Caco-2 (cell line): ENCODE results near the gene TRIM66. TPM values are rescaled to one million over a fixed set of nuclear protein-coding genes. Genes with fewer than 3 reads are reported as not detected.

ENCODE experiments used
- BruUV-seq: library from RNA; stranded (reverse); fragments of 400-500 nt; replicated peaks from 2 replicates; lab custom pipeline; 2021; lab: Mats Ljungman, UMichigan
- CTCF ChIA-PET: fragments of 300-600 bp; sonication (Branson Sonifier 250); formaldehyde crosslinking; loops from one replicate; lab custom pipeline; 2022; ENCODE audit warnings: antibody characterized with exemption; lab: Charles Lee
- POLR2A ChIA-PET: fragments of 300-600 bp; sonication (Branson Sonifier 250); formaldehyde crosslinking; loops from one replicate; lab custom pipeline; 2022; ENCODE audit warnings: antibody characterized with exemption; lab: Charles Lee
- DNase-seq, 2 experiments: peaks; one replicate each; pipeline versions ENCODE4 v3.0.0 to v3.0.0-alpha.2; 2020 to 2022
- H3K27me3 ChIP-seq: replicated peaks from 2 replicates; pipeline ENCODE4 v1.6.0; 2011; ENCODE audit warnings: low read length; ENCODE audit not compliant: control insufficient read depth, insufficient read depth
- H3K36me3 ChIP-seq: 2 replicates; pipeline ENCODE4 v1.5.1; 2011; ENCODE audit warnings: low read length; ENCODE audit not compliant: control insufficient read depth, insufficient read depth
- H3K4me1 ChIP-seq: fragments of 250-450 bp; sonication (Bioruptor Pico); 2 replicates; pipeline ENCODE4 v1.5.1; 2020; ENCODE audit warnings: mild to moderate bottlenecking
- H3K4me3 ChIP-seq: 2 replicates; pipeline ENCODE4 v1.5.1; 2011; ENCODE audit warnings: low read depth, mild to moderate bottlenecking, control low read depth, low read length
- H3K9me3 ChIP-seq: fragments of 250-450 bp; sonication (Bioruptor Pico); 2 replicates; pipeline ENCODE4 v1.5.1; 2020; ENCODE audit warnings: mild to moderate bottlenecking, moderate library complexity
- H3K27ac Mint-ChIP-seq: one replicate; pipeline ENCODE4 v1.8.0; 2022; ENCODE audit warnings: mixed read lengths; ENCODE audit not compliant: unreplicated experiment
- H3K27me3 Mint-ChIP-seq: one replicate; pipeline ENCODE4 v1.8.0; 2022; ENCODE audit warnings: mixed read lengths; ENCODE audit not compliant: insufficient read depth, unreplicated experiment
- H3K36me3 Mint-ChIP-seq: one replicate; pipeline ENCODE4 v1.8.0; 2022; ENCODE audit warnings: mild to moderate bottlenecking, mixed read lengths; ENCODE audit not compliant: insufficient read depth, unreplicated experiment
- H3K4me1 Mint-ChIP-seq: one replicate; pipeline ENCODE4 v1.8.0; 2022; ENCODE audit warnings: low read depth, mixed read lengths; ENCODE audit not compliant: unreplicated experiment
- H3K4me3 Mint-ChIP-seq: one replicate; pipeline ENCODE4 v1.8.0; 2022; ENCODE audit warnings: mild to moderate bottlenecking, moderate library complexity, mixed read lengths; ENCODE audit not compliant: unreplicated experiment
- H3K9me3 Mint-ChIP-seq: one replicate; pipeline ENCODE4 v1.8.0; 2022; ENCODE audit warnings: mixed read lengths; ENCODE audit not compliant: unreplicated experiment
- CTCF ChIP-seq, 2 experiments: fragments of 200-600 bp in 1 of 2; IDR thresholded peaks; 1 replicate in 1 of 2; 2 replicates in 1 of 2; pipeline versions ENCODE4 v1.5.1 to v1.8.0; 2011 to 2022; ENCODE audit warnings: antibody characterized with exemption in 1 of 2, control low read depth in 1 of 2, inconsistent platforms in 1 of 2, low read depth in 1 of 2, low read length in 1 of 2, mild to moderate bottlenecking in 1 of 2, moderate library complexity in 1 of 2; ENCODE audit not compliant: insufficient read depth in 1 of 2, severe bottlenecking in 1 of 2, unreplicated experiment in 1 of 2
- intact Hi-C: fragments of 100-400 bp; cut with micrococcal nuclease; formaldehyde crosslinking; loops from one replicate; pipeline ENCODE4 v1.10.0; 2022; ENCODE audit not compliant: unreplicated experiment
- total RNA-seq: library from RNA; stranded (reverse); gene quantifications from 2 replicates; pipeline ENCODE4 v1.2.3, GENCODE V29; 2022

Gene TRIM66
- total RNA-seq, 1 experiment from 2014 or later = 18.4 TPM

GRCh38 chr11:8614497-8614896 is 68.0 kb downstream of the TRIM66 start:
- no peak overlapping the region for H3K4me3 Mint-ChIP-seq
- intact Hi-C loops = loop anchor here (10.0 kb wide), 1 partner anchor 200 kb away; a partner anchor contains a TSS
- H3K36me3 Mint-ChIP-seq = no peaks in the 10 kb centered on the region
- H3K4me1 Mint-ChIP-seq = peaks cover 8% of the 10 kb centered on the region
- Histone ChIP-seq H3K36me3 (no peaks in the 10 kb centered on the region), H3K9me3 (no peaks in the 10 kb centered on the region), H3K27me3 (no peaks in the 10 kb centered on the region), H3K4me1 (no peaks in the 10 kb centered on the region), H3K4me3 (no peak overlapping the region)
- BruUV-seq = no TSS peak
- no peak for DNase-seq
- TF ChIP-seq CTCF (IDR thresholded peaks at IDR 0.05; ENCODE audit: insufficient read depth in 1 of 2, low read depth in 1 of 2, low read length in 1 of 2, severe bottlenecking in 1 of 2, unreplicated experiment in 1 of 2) = no peak
- ChIA-PET CTCF (interaction anchor here (0.7 kb wide), 1 partner anchor 345 kb away, joined by 3 read pairs; no protein-coding TSS in a partner anchor), POLR2A (no interaction called here)
- H3K9me3 Mint-ChIP-seq = no peaks in the 10 kb centered on the region
- no peak overlapping the region for H3K27ac Mint-ChIP-seq
- H3K27me3 Mint-ChIP-seq = no peaks in the 10 kb centered on the region

GRCh38 chr11:8613036-8613435 is 69.4 kb downstream of the TRIM66 start:
- TF ChIP-seq CTCF (IDR thresholded peaks at IDR 0.05; ENCODE audit: insufficient read depth in 1 of 2, low read depth in 1 of 2, low read length in 1 of 2, severe bottlenecking in 1 of 2, unreplicated experiment in 1 of 2) = no peak
- H3K4me1 ChIP-seq = no peaks in the 10 kb centered on the region
- H3K4me3 ChIP-seq = no peak overlapping the region
- intact Hi-C loops = loop anchor here (10.0 kb wide), 1 partner anchor 202 kb away; a partner anchor contains a TSS
- H3K27ac Mint-ChIP-seq = no peak overlapping the region
- ChIA-PET POLR2A (no interaction called here), CTCF (no interaction called here)
- DNase-seq = no peak
- no peaks in the 10 kb centered on the region for H3K36me3 ChIP-seq
- H3K9me3 ChIP-seq = no peaks in the 10 kb centered on the region
- no peaks in the 10 kb centered on the region for H3K27me3 Mint-ChIP-seq
- H3K9me3 Mint-ChIP-seq = no peaks in the 10 kb centered on the region
- peaks cover 8% of the 10 kb centered on the region for H3K4me1 Mint-ChIP-seq
- H3K36me3 Mint-ChIP-seq = no peaks in the 10 kb centered on the region
- H3K4me3 Mint-ChIP-seq = no peak overlapping the region
- BruUV-seq = no TSS peak
- H3K27me3 ChIP-seq = no peaks in the 10 kb centered on the region

- Mint-ChIP-seq H3K4me3 (no peak overlapping the region), H3K9me3 (no peaks in the 10 kb centered on the region), H3K27ac (no peak overlapping the region), H3K36me3 (no peaks in the 10 kb centered on the region), H3K4me1 (peaks cover 8% of the 10 kb centered on the region), H3K27me3 (peaks cover 1% of the 10 kb centered on the region)
- ChIA-PET CTCF (no interaction called here), POLR2A (no interaction called here)
- Histone ChIP-seq H3K9me3 (no peaks in the 10 kb centered on the region), H3K4me3 (no peak overlapping the region), H3K27me3 (no peaks in the 10 kb centered on the region), H3K4me1 (no peaks in the 10 kb centered on the region), H3K36me3 (no peaks in the 10 kb centered on the region)
- no peak for DNase-seq
- intact Hi-C loops = loop anchor here (10.0 kb wide), 1 partner anchor 202 kb away; a partner anchor contains a TSS
- TF ChIP-seq CTCF (IDR thresholded peaks at IDR 0.05; ENCODE audit: insufficient read depth in 1 of 2, low read depth in 1 of 2, low read length in 1 of 2, severe bottlenecking in 1 of 2, unreplicated experiment in 1 of 2) = no peak
- BruUV-seq = no TSS peak
Observed at GRCh38 chr11:8612522-8612921, 69.9 kb downstream of the TRIM66 start.
